ENCODE measurements around the gene TRIM63.
A peak's percentile ranks its signal among the peaks of the same experiment; 100 is the strongest.

The TRIM63 gene

DNA sequence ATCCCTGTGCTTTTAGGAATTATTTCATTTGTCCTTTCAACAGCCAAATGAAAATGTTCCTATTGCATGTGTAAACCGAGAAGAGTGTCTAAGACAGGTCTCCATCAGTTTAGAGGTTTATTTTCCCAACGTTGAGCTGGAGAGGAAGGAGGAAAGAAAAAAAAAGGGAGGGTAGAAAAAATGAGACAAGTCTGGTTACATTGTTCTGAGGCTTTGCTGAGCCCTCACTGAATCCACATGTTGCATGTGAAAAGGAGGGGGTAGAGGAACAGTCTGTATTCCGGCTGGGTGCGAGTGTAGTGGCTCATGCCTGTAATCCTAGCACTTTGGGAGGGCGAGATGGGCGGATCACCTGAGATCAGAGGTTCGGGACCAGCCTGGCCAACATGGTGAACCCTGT, 25.0 kb upstream of the TRIM63 start:
- ChIA-PET CTCF (interaction anchor here (1.0 kb wide), 1 partner anchor 9 kb away, joined by 4 read pairs; no protein-coding TSS in a partner anchor), POLR2A (no interaction called here)
- Histone ChIP-seq H3K27ac (ENCODE audit: extremely low read depth, low read depth, low read length) (no peak overlapping the region), H3K36me3 (ENCODE audit: control insufficient read depth in 2 of 2, insufficient read depth in 1 of 2, low read length in 2 of 2) (no peaks in the 10 kb centered on the region), H3K4me1 (ENCODE audit: control insufficient read depth, insufficient read depth, low read length) (no peaks in the 10 kb centered on the region), H3K4me3 (ENCODE audit: low read depth, low read length) (no peak overlapping the region), H3K9me3 (ENCODE audit: control insufficient read depth, insufficient read depth, low read depth, low read length) (no peaks in the 10 kb centered on the region)
- TF ChIP-seq SCRT2 (tag by site-specific recombination; IDR thresholded peaks at IDR 0.05) (peak; percentile 93), ZNF311 (tag by site-specific recombination; IDR thresholded peaks at IDR 0.05; ENCODE audit: borderline replicate concordance) (no peak), SCRT1 (tag by site-specific recombination; IDR thresholded peaks at IDR 0.05; ENCODE audit: borderline replicate concordance) (peak; percentile 80)

- no peaks in the 10 kb centered on the region for H3K9me3 ChIP-seq (ENCODE audit: control insufficient read depth, insufficient read depth, low read depth, low read length)
- ChIA-PET POLR2A (no interaction called here), CTCF (interaction anchor here (0.6 to 1.2 kb wide), 2 partner anchors 55 to 114 kb away, joined by 3 read pairs; no protein-coding TSS in a partner anchor)
- no peak for TF ChIP-seq MZF1 (tag by site-specific recombination; IDR thresholded peaks at IDR 0.05; ENCODE audit: borderline replicate concordance)
- TF ChIP-seq ZNF146 (tag by site-specific recombination; IDR thresholded peaks at IDR 0.05) = peak; percentile 58; the same call in 1 of the 2 replicates
- no peaks in the 10 kb centered on the region for H3K4me1 ChIP-seq (ENCODE audit: control insufficient read depth, insufficient read depth, low read length)
- no peak overlapping the region for H3K27ac ChIP-seq (ENCODE audit: extremely low read depth, low read depth, low read length)
- no peak overlapping the region for H3K4me3 ChIP-seq (ENCODE audit: low read depth, low read length)
- H3K36me3 ChIP-seq (ENCODE audit: control insufficient read depth in 2 of 2, insufficient read depth in 1 of 2, low read length in 2 of 2) = no peaks in the 10 kb centered on the region
Observed at GRCh38 chr1:26090893-26091292, 23.5 kb upstream of the TRIM63 start.

GRCh38 chr1:26089125-26089524, 21.7 kb upstream of the TRIM63 start:
- Histone ChIP-seq H3K36me3 (ENCODE audit: control insufficient read depth in 2 of 2, insufficient read depth in 1 of 2, low read length in 2 of 2) (no peaks in the 10 kb centered on the region), H3K4me1 (ENCODE audit: control insufficient read depth, insufficient read depth, low read length) (no peaks in the 10 kb centered on the region), H3K9me3 (ENCODE audit: control insufficient read depth, insufficient read depth, low read depth, low read length) (no peaks in the 10 kb centered on the region), H3K27ac (ENCODE audit: extremely low read depth, low read depth, low read length) (no peak overlapping the region), H3K4me3 (ENCODE audit: low read depth, low read length) (no peak overlapping the region)
- ChIA-PET CTCF (no interaction called here), POLR2A (no interaction called here)
- TF ChIP-seq PRDM6 (tag by site-specific recombination; IDR thresholded peaks at IDR 0.05) = no peak
- peak; percentile 72; the same call in 1 of the 2 replicates for TF ChIP-seq ZNF768 (tag by site-specific recombination; IDR thresholded peaks at IDR 0.05)

- Histone ChIP-seq H3K4me3 (ENCODE audit: low read depth, low read length) (no peak overlapping the region), H3K27ac (ENCODE audit: extremely low read depth, low read depth, low read length) (no peak overlapping the region), H3K4me1 (ENCODE audit: control insufficient read depth, insufficient read depth, low read length) (no peaks in the 10 kb centered on the region), H3K36me3 (ENCODE audit: control insufficient read depth in 2 of 2, insufficient read depth in 1 of 2, low read length in 2 of 2) (no peaks in the 10 kb centered on the region), H3K9me3 (ENCODE audit: control insufficient read depth, insufficient read depth, low read depth, low read length) (no peaks in the 10 kb centered on the region)
- CTCF ChIA-PET = no interaction called here
- TF ChIP-seq ZNF623 (tag by site-specific recombination; IDR thresholded peaks at IDR 0.05) = peak; percentile 92
- no peak for TF ChIP-seq ZNF707 (tag by site-specific recombination; IDR thresholded peaks at IDR 0.05)
- TF ChIP-seq, protein P1, sequence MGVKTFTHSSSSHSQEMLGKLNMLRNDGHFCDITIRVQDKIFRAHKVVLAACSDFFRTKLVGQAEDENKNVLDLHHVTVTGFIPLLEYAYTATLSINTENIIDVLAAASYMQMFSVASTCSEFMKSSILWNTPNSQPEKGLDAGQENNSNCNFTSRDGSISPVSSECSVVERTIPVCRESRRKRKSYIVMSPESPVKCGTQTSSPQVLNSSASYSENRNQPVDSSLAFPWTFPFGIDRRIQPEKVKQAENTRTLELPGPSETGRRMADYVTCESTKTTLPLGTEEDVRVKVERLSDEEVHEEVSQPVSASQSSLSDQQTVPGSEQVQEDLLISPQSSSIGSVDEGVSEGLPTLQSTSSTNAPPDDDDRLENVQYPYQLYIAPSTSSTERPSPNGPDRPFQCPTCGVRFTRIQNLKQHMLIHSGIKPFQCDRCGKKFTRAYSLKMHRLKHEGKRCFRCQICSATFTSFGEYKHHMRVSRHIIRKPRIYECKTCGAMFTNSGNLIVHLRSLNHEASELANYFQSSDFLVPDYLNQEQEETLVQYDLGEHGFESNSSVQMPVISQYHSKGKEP (tag by site-specific recombination; IDR thresholded peaks at IDR 0.05) = no peak
- POLR2A ChIA-PET = no interaction called here
Observed at GRCh38 chr1:26084844-26085243, 17.4 kb upstream of the TRIM63 start.

DNA sequence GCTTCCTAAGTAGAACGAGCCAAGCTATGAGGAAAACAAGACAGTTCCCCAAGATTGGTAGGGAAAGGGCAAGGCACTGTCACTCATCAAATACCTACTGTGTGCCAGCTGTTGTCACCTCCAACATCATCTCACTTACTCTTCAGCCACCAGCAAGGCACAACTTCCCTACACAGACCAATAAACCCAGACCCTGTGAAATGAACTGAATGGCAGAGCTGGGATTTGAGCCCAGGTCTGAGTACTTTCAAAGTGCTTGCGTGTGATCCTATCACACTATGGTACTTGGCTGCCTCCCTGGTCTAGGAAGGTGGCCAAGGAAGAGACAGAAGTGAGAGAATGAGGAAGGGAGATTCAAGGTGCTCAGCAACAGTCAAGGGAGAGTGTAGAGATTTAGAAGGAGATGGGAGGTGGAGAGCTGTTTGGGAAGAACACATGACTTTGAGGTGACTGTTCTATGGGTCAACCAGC, 16.7 kb upstream of the TRIM63 start:
- ChIA-PET POLR2A (no interaction called here), CTCF (interaction anchor here (1.7 kb wide), 1 partner anchor 48 kb away, joined by 7 read pairs; no protein-coding TSS in a partner anchor)
- no peak overlapping the region for H3K27ac ChIP-seq (ENCODE audit: extremely low read depth, low read depth, low read length)
- no peak overlapping the region for H3K4me3 ChIP-seq (ENCODE audit: low read depth, low read length)
- no peaks in the 10 kb centered on the region for H3K9me3 ChIP-seq (ENCODE audit: control insufficient read depth, insufficient read depth, low read depth, low read length)
- no peaks in the 10 kb centered on the region for H3K4me1 ChIP-seq (ENCODE audit: control insufficient read depth, insufficient read depth, low read length)
- no peaks in the 10 kb centered on the region for H3K36me3 ChIP-seq (ENCODE audit: control insufficient read depth in 2 of 2, insufficient read depth in 1 of 2, low read length in 2 of 2)
- TF ChIP-seq ZNF114 (tag by site-specific recombination; IDR thresholded peaks at IDR 0.05) = no peak
- no peak for TF ChIP-seq ZNF350 (tag by site-specific recombination; IDR thresholded peaks at IDR 0.05)
- TF ChIP-seq TSHZ1 (tag by site-specific recombination; IDR thresholded peaks at IDR 0.05; ENCODE audit: borderline replicate concordance) = no peak
- no peak for TF ChIP-seq ZEB2 (tag by site-specific recombination; IDR thresholded peaks at IDR 0.05)
- TF ChIP-seq ZSCAN5A (tag by site-specific recombination; IDR thresholded peaks at IDR 0.05) = no peak
